Nephron (organoid): ENCODE data around the gene ENTPD2.

ENCODE experiments used
- H3K27ac Mint-ChIP-seq, 3 experiments: 2 replicates each; pipeline ENCODE4 v1.8.0; 2020; ENCODE audit warnings: mixed read lengths in 3 of 3, mild to moderate bottlenecking in 2 of 3, moderate library complexity in 1 of 3
- H3K27me3 Mint-ChIP-seq: 2 replicates; pipeline ENCODE4 v1.8.0; 2021; ENCODE audit warnings: low read depth, mild to moderate bottlenecking, moderate library complexity, mixed read lengths
- H3K36me3 Mint-ChIP-seq: 2 replicates; pipeline ENCODE4 v1.8.0; 2020; ENCODE audit warnings: low read depth, mixed read lengths
- H3K4me1 Mint-ChIP-seq: 2 replicates; pipeline ENCODE4 v1.8.0; 2020; ENCODE audit warnings: mixed read lengths
- H3K4me3 Mint-ChIP-seq, 3 experiments: 2 replicates each; pipeline ENCODE4 v1.8.0; 2020; ENCODE audit warnings: mild to moderate bottlenecking in 3 of 3, mixed read lengths in 3 of 3, moderate library complexity in 2 of 3
- H3K9me3 Mint-ChIP-seq: 2 replicates; pipeline ENCODE4 v1.8.0; 2020; ENCODE audit warnings: mixed read lengths
- TF ChIP-seq, protein P1 (sequence below), 3 experiments: fragments of 200-600 bp; sonication (generic); IDR thresholded peaks; one replicate each; pipeline ENCODE4 v1.5.0; 2021; ENCODE audit warnings: antibody characterized with exemption in 3 of 3; ENCODE audit not compliant: unreplicated experiment in 3 of 3

ENTPD2 gene

DNA sequence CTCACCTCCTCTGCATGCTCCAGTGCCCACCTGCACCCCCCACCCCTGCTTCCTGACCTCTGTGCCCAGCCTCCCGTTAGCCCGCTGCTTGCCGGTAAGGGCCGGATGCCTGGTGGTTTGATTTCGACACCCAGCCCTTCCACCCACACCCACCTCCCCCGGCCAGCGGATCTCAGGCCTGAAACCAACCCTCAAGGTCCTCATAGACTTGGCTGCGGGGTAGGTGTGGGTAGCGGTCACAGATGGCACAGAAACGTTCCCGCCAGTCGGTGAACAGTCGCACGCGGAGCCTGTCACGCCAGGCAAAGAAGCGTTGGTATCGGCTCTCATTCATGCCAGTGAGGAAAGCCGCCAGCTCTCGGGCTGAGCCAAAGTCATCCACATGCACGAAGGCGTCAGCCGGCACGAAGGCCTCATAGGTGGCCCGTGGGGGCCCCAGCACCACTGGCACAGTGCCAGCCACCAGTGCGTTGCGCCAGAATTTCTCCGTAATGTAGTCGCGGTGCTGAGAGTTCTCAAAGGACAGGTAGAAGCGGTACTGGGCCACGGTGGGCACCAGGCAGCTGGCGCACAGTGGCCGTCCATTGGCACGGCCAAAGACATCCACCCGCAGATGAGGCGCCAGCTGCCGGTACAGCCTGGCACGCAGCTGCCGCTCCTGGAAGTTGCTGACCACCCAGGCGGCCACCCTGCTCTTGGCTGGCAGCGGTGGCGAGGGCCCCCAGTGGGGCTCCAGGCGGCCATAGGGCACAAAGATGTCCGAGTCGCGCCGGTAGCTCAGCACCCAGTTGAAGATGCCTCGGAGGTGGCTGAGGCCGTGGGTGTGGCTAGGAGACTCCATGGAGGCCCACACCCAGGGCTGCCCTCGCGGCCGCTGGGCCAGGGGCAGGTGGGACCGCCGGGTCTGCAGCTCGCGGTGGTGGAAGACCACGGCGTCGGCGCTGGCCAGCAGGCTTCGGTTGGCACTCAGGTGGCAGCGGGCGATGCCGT is 23.0 kb downstream of the ENTPD2 start:
- peaks cover 3% of the 10 kb centered on the region for H3K27me3 Mint-ChIP-seq
- TF ChIP-seq, protein P1, sequence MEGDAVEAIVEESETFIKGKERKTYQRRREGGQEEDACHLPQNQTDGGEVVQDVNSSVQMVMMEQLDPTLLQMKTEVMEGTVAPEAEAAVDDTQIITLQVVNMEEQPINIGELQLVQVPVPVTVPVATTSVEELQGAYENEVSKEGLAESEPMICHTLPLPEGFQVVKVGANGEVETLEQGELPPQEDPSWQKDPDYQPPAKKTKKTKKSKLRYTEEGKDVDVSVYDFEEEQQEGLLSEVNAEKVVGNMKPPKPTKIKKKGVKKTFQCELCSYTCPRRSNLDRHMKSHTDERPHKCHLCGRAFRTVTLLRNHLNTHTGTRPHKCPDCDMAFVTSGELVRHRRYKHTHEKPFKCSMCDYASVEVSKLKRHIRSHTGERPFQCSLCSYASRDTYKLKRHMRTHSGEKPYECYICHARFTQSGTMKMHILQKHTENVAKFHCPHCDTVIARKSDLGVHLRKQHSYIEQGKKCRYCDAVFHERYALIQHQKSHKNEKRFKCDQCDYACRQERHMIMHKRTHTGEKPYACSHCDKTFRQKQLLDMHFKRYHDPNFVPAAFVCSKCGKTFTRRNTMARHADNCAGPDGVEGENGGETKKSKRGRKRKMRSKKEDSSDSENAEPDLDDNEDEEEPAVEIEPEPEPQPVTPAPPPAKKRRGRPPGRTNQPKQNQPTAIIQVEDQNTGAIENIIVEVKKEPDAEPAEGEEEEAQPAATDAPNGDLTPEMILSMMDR (IDR thresholded peaks at IDR 0.05; ENCODE audit: unreplicated experiment in 3 of 3): no peak

DNA sequence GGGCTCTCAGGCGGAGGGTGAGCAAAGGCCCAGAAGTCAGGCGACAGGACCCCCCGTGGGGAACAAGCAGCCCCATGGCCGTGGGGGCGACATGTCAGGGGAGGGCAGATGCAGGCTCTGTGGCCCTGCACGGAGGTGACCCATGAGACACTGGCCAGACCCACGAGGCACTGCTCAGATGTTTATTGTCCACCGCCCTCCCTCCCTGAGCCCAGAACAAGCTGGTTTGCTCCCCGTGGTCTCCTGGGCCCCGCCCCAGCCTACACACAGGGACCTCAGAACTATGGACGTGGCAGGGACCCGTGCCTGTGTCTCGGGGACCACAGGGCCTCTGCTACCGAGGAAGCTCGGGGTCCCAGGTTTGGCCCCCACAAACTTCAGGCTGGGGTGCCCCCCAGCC is 23.9 kb downstream of the ENTPD2 start:
- Mint-ChIP-seq H3K27ac (no peak overlapping the region), H3K9me3 (no peaks in the 10 kb centered on the region), H3K36me3 (no peaks in the 10 kb centered on the region), H3K4me3 (no peak overlapping the region), H3K4me1 (no peaks in the 10 kb centered on the region), H3K27me3 (peaks cover 3% of the 10 kb centered on the region)
- TF ChIP-seq, protein P1 (IDR thresholded peaks at IDR 0.05; ENCODE audit: unreplicated experiment in 3 of 3): no peak

More for the DNA sequence above, 23.0 kb downstream of the ENTPD2 start:
- Mint-ChIP-seq H3K4me1 (no peaks in the 10 kb centered on the region), H3K4me3 (peak overlapping the region in 2 of 3 experiments; percentile 28 to 37), H3K9me3 (no peaks in the 10 kb centered on the region), H3K27ac (no peak overlapping the region), H3K36me3 (no peaks in the 10 kb centered on the region)

DNA sequence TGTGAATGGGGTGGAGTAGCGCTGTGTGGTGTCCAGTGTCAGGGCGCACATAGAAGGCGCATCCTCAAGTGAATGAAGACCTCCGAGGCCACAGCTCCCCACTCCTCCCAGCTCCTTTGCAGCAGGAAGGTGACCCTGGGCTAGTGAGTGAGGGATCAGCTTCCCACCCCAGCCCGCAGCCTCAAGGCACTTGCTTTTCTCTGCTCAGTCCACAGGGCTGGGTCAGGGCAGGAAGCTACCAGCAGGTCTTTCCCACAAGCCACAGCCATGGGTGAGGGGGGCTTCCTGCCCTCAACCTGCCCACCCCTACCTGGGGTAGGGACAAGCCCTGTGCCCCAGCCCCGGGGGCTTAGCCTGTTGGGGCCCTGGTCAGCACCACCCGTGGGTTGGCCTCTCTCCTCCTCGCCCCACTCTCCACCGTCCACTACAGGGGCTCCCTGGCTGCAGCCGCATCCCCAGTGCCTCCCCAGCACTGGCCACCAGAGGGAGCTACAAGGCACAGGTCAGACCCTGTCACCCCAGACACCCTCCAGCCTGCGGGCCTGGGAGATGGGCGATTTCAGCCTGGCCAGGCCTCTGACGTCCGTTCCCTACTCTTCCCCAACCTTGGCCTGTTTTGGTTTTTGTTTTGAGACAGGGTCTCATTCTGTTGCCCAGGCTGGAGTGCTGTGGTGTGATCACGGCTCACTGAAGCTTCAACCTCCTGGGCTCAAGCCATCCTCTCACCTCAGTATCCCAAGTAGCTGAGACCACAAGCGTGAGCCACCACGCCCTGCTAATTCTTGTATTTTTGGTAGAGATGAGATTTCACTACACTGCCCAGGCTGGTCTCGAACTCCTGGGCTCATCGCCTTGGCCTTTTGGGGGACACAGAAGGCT is 24.6 kb downstream of the ENTPD2 start:
- no peaks in the 10 kb centered on the region for H3K36me3 Mint-ChIP-seq
- peak overlapping the region; percentile 74 to 82 (median 78) for H3K4me3 Mint-ChIP-seq
- TF ChIP-seq, protein P1 (IDR thresholded peaks at IDR 0.05; ENCODE audit: unreplicated experiment in 3 of 3): peak; percentile 77 to 85 (median 84)
- H3K27ac Mint-ChIP-seq: no peak overlapping the region
- H3K9me3 Mint-ChIP-seq: no peaks in the 10 kb centered on the region
- peaks cover 3% of the 10 kb centered on the region for H3K27me3 Mint-ChIP-seq
- H3K4me1 Mint-ChIP-seq: no peaks in the 10 kb centered on the region

DNA sequence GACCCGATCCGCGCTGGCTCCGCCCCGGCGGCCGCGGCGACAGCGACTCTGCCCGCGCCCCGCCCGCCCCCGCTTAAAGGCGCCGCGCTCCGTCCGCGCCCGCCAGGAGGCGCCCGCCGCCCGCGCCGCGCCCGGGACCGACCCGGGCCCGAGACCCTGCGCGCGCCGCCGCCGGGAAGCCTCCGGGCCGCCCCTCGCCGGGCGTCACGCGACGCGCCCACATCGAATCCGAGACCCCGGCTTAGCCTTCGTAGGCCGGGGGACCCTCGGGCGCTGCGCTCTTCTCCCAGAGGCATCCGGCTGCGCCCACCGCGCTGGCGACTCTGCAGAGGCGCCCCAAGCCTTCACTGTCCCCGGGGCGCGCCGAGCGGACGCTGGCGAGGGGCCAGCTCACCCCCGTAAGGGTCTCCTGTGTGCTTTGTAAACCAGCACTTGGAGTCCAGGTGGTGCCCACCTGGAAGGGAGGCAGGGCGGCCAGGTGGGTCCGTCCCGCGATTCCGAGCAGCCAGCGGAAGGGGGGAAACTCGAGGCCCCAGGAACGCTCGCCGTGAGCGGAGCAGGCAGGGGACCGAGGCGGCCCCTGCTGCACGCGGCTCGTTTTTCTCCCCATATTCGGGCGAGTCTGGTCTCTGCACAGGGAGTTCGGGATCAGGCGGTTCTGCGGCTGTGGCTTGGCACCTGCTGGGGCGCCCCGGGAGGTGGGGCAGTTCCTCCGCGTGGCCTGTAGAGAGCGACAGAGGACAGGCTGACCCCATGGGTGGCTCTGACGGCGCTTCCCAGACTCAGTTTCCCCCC is 25.4 kb downstream of the ENTPD2 start:
- peaks cover 3% of the 10 kb centered on the region for H3K27me3 Mint-ChIP-seq
- H3K4me1 Mint-ChIP-seq: no peaks in the 10 kb centered on the region
- TF ChIP-seq, protein P1 (IDR thresholded peaks at IDR 0.05; ENCODE audit: unreplicated experiment in 3 of 3): no peak
- no peaks in the 10 kb centered on the region for H3K36me3 Mint-ChIP-seq
- no peaks in the 10 kb centered on the region for H3K9me3 Mint-ChIP-seq
- H3K4me3 Mint-ChIP-seq: peak overlapping the region; percentile 71 to 82 (median 78)
- no peak overlapping the region for H3K27ac Mint-ChIP-seq
